HEK293 (cell line): ENCODE measurements around the gene GATC.

Source experiments
- CTCF ChIA-PET: fragments of 350-600 bp; formaldehyde crosslinking; extraction: SDS; loops from one replicate; lab custom pipeline; 2021; ENCODE audit warnings: antibody characterized with exemption; lab: Yijun Ruan, JAX
- POLR2A ChIA-PET: fragments of 300-600 bp; formaldehyde crosslinking; extraction: SDS; loops from one replicate; lab custom pipeline; 2020; ENCODE audit warnings: antibody characterized with exemption, inconsistent platforms; lab: Yijun Ruan, JAX
- H3K27ac ChIP-seq: fragments of 200-500 bp; sonication (Bioruptor generic); 2 replicates; pipeline ENCODE4 v1.5.1; 2014; ENCODE audit warnings: low read depth, low read length, control low read depth, inconsistent platforms; ENCODE audit errors: extremely low read depth
- H3K36me3 ChIP-seq, 2 experiments: fragments of 200-500 bp in 1 of 2; sonication (Bioruptor generic) in 1 of 2; 1 replicate in 1 of 2; 2 replicates in 1 of 2; pipeline ENCODE4 v1.5.1; 2014 to 2017; ENCODE audit warnings: inconsistent platforms in 2 of 2, low read length in 2 of 2; ENCODE audit not compliant: control insufficient read depth in 2 of 2, insufficient read depth in 1 of 2
- H3K4me1 ChIP-seq: fragments of 200-500 bp; sonication (Bioruptor generic); 2 replicates; pipeline ENCODE4 v1.5.1; 2014; ENCODE audit warnings: mild to moderate bottlenecking, low read length, inconsistent platforms; ENCODE audit not compliant: control insufficient read depth, insufficient read depth
- H3K4me3 ChIP-seq: 2 replicates; pipeline ENCODE4 v1.5.1; 2011; ENCODE audit warnings: low read depth, mild to moderate bottlenecking, control low read depth, low read length, moderate library complexity
- H3K9me3 ChIP-seq: fragments of 200-500 bp; sonication (Bioruptor generic); 2 replicates; pipeline ENCODE4 v1.5.1; 2014; ENCODE audit warnings: low read depth, low read length, inconsistent platforms; ENCODE audit not compliant: control insufficient read depth, insufficient read depth
- INSM2 ChIP-seq: fragments of 450-650 bp; formaldehyde crosslinking; IDR thresholded peaks from 2 replicates; pipeline ENCODE4 v1.5.1; 2016; ENCODE audit warnings: missing biosample characterization, missing genetic modification characterization
- MEIS1 ChIP-seq: sonication (generic); formaldehyde crosslinking; IDR thresholded peaks from 2 replicates; pipeline ENCODE4 v1.8.1; 2022; ENCODE audit warnings: missing genetic modification reagents, mild to moderate bottlenecking, borderline replicate concordance
- PRDM4 ChIP-seq: fragments of 450-650 bp; formaldehyde crosslinking; IDR thresholded peaks from 2 replicates; pipeline ENCODE4 v1.5.1; 2017; ENCODE audit warnings: missing biosample characterization, missing genetic modification characterization
- SCRT1 ChIP-seq: fragments of 450-650 bp; formaldehyde crosslinking; IDR thresholded peaks from 2 replicates; pipeline ENCODE4 v1.5.1; 2016; ENCODE audit warnings: missing biosample characterization, missing genetic modification characterization, borderline replicate concordance
- SETDB1 ChIP-seq: IDR thresholded peaks from one replicate; pipeline ENCODE4 v1.6.1; 2017; ENCODE audit warnings: mild to moderate bottlenecking, low read length, moderate library complexity, mixed read lengths; ENCODE audit not compliant: insufficient read length
- TSHZ1 ChIP-seq: fragments of 450-650 bp; formaldehyde crosslinking; IDR thresholded peaks from 2 replicates; pipeline ENCODE4 v1.5.1; 2016; ENCODE audit warnings: missing biosample characterization, missing genetic modification characterization, borderline replicate concordance
- ZBTB8A ChIP-seq: fragments of 450-650 bp; formaldehyde crosslinking; IDR thresholded peaks from 2 replicates; pipeline ENCODE4 v1.5.1; 2016; ENCODE audit warnings: missing biosample characterization, missing genetic modification characterization
- ZNF121 ChIP-seq: fragments of 450-650 bp; formaldehyde crosslinking; IDR thresholded peaks from 2 replicates; pipeline ENCODE4 v1.5.1; 2016; ENCODE audit warnings: missing biosample characterization, missing genetic modification characterization
- ZNF18 ChIP-seq: fragments of 450-650 bp; formaldehyde crosslinking; IDR thresholded peaks from 2 replicates; pipeline ENCODE4 v1.5.1; 2016; ENCODE audit warnings: missing biosample characterization, missing genetic modification characterization
- ZNF223 ChIP-seq: fragments of 450-650 bp; formaldehyde crosslinking; IDR thresholded peaks from 2 replicates; pipeline ENCODE4 v1.5.1; 2016; ENCODE audit warnings: missing biosample characterization, missing genetic modification characterization
- ZNF248 ChIP-seq: fragments of 450-650 bp; formaldehyde crosslinking; IDR thresholded peaks from 2 replicates; pipeline ENCODE4 v1.5.1; 2017; ENCODE audit warnings: missing biosample characterization, missing genetic modification characterization
- ZNF266 ChIP-seq: fragments of 450-650 bp; formaldehyde crosslinking; IDR thresholded peaks from 2 replicates; pipeline ENCODE4 v1.5.1; 2016; ENCODE audit warnings: missing biosample characterization, missing genetic modification characterization, low read depth
- ZNF292 ChIP-seq: fragments of 450-650 bp; formaldehyde crosslinking; IDR thresholded peaks from 2 replicates; pipeline ENCODE4 v1.5.1; 2016; ENCODE audit warnings: low read depth, missing biosample characterization, missing genetic modification characterization, borderline replicate concordance
- ZNF560 ChIP-seq: fragments of 450-650 bp; formaldehyde crosslinking; IDR thresholded peaks from 2 replicates; pipeline ENCODE4 v1.5.1; 2017; ENCODE audit warnings: missing biosample characterization, missing genetic modification characterization, borderline replicate concordance
- ZNF629 ChIP-seq: fragments of 450-650 bp; formaldehyde crosslinking; IDR thresholded peaks from 2 replicates; pipeline ENCODE4 v1.5.1; 2017; ENCODE audit warnings: missing biosample characterization, missing genetic modification characterization
- ZNF707 ChIP-seq: fragments of 450-650 bp; formaldehyde crosslinking; IDR thresholded peaks from 2 replicates; pipeline ENCODE4 v1.5.1; 2016; ENCODE audit warnings: missing biosample characterization, missing genetic modification characterization
- ZNF747 ChIP-seq: fragments of 450-650 bp; formaldehyde crosslinking; IDR thresholded peaks from 2 replicates; pipeline ENCODE4 v1.5.1; 2016; ENCODE audit warnings: missing biosample characterization, missing genetic modification characterization

GATC gene

GRCh38 chr12:120406553-120406952 lies 39.7 kb upstream of the GATC start:
- Histone ChIP-seq H3K4me1 (peaks cover 3% of the 10 kb centered on the region; the same call in 1 of the 2 replicates), H3K27ac (no peak overlapping the region), H3K36me3 (no peaks in the 10 kb centered on the region), H3K4me3 (no peak overlapping the region), H3K9me3 (no peaks in the 10 kb centered on the region)
- ChIA-PET POLR2A (no interaction called here), CTCF (interaction anchor here (0.6 to 2.8 kb wide), 4 partner anchors 21 to 177 kb away, joined by 3 to 11 read pairs (median 6); no protein-coding TSS in a partner anchor)
- TF ChIP-seq ZNF560 (tag by site-specific recombination) (no peak), SCRT1 (no peak), ZNF121 (tag by site-specific recombination) (0 out of 2 replicates have a peak, but pooled peaks have one; percentile 49)

- TF ChIP-seq ZNF292 (tag by site-specific recombination) (no peak), ZNF266 (tag by site-specific recombination) (no peak), ZNF248 (tag by site-specific recombination) (no peak), ZNF707 (tag by site-specific recombination) (no peak), TSHZ1 (tag by site-specific recombination) (no peak), ZNF747 (tag by site-specific recombination) (no peak), ZBTB8A (tag by site-specific recombination) (no peak), PRDM4 (tag by site-specific recombination) (no peak), MEIS1 (CRISPR knock-in tag) (no peak), ZNF18 (tag by site-specific recombination) (no peak), ZNF629 (tag by site-specific recombination) (no peak), INSM2 (tag by site-specific recombination) (no peak), ZNF223 (tag by site-specific recombination) (no peak), SETDB1 (no peak)
- H3K9me3 ChIP-seq: no peaks in the 10 kb centered on the region
- H3K27ac ChIP-seq: no peak overlapping the region
- H3K36me3 ChIP-seq: no peaks in the 10 kb centered on the region
- CTCF ChIA-PET: interaction anchor here (0.7 to 2.5 kb wide), 2 partner anchors 42 to 106 kb away, joined by 3 to 8 read pairs; partner anchors contain the start of gene SIRT4
- H3K4me1 ChIP-seq: 0 out of 2 replicates have a peak, but pooled peaks cover 1% of the 10 kb centered on the region
- no peak overlapping the region for H3K4me3 ChIP-seq
- POLR2A ChIA-PET: no interaction called here
Observed at GRCh38 chr12:120408771-120409170, 37.5 kb upstream of the GATC start.
